ENCODE results near the gene SRSF2.

GRCh38 chr17:76737676-76738467 is 741 bp upstream of the SRSF2 start, which contains the start of gene MFSD11:
- TF ChIP-seq CTCF (IDR thresholded peaks at IDR 0.05; ENCODE audit: borderline replicate concordance, extremely low read depth, low read length, poor library complexity, severe bottlenecking), result no peak
- TF ChIP-seq EZH2 (IDR thresholded peaks at IDR 0.05; ENCODE audit: borderline replicate concordance, low read depth, low read length, severe bottlenecking), result no peak

Measured in DND-41 (cell line).